Measurements from ENCODE around the gene COL23A1.
A peak's percentile ranks its signal among the peaks of the same experiment; 100 is the strongest.
"Not testable (repeated sequence)": the region's sequence is repeated elsewhere in the genome, so short reads cannot be mapped to it uniquely, and the experiment has no call there.

COL23A1 gene

GRCh38 chr5:178207183-178207916 lies 382.8 kb downstream of the COL23A1 start:
- peak; percentile 83 for DNase-seq (ENCODE audit: low read depth)

GRCh38 chr5:178206166-178207101 lies 383.8 kb downstream of the COL23A1 start:
- DNase-seq (ENCODE audit: low read depth): peak; percentile 56

GRCh38 chr5:178205749-178206047 lies 384.5 kb downstream of the COL23A1 start:
- DNase-seq (ENCODE audit: low read depth): no peak

GRCh38 chr5:178204935-178205748 lies 385.1 kb downstream of the COL23A1 start:
- peak; percentile 76 for DNase-seq (ENCODE audit: low read depth)

- DNase-seq (ENCODE audit: low read depth): peak; percentile 96
These were observed 385.8 kb downstream of the COL23A1 start, which contains the start of gene HNRNPAB for GRCh38 chr5:178204182-178204934. TSS of gene HNRNPAB (plus strand) at chr5:178204533. CDS start at chr5:178204838, 305 bp downstream.

- DNase-seq (ENCODE audit: low read depth): no peak
These were observed 386.5 kb downstream of the COL23A1 start for GRCh38 chr5:178203670-178204181.

GRCh38 chr5:178202541-178202940 lies 387.7 kb downstream of the COL23A1 start:
- no peak for DNase-seq (ENCODE audit: low read depth)

GRCh38 chr5:178201927-178202235 lies 388.3 kb downstream of the COL23A1 start:
- DNase-seq (ENCODE audit: low read depth): no peak

- peak; percentile 37 for DNase-seq (ENCODE audit: low read depth)
These were observed 388.8 kb downstream of the COL23A1 start for GRCh38 chr5:178201221-178201926.

GRCh38 chr5:178199581-178200434 lies 390.4 kb downstream of the COL23A1 start:
- DNase-seq (ENCODE audit: low read depth): no peak

- DNase-seq (ENCODE audit: low read depth): no peak
These were observed 391.5 kb downstream of the COL23A1 start for GRCh38 chr5:178198706-178199105.

- not testable (repeated sequence) for DNase-seq (ENCODE audit: low read depth)
These were observed 392.0 kb downstream of the COL23A1 start for GRCh38 chr5:178198151-178198550.

- no peak for DNase-seq (ENCODE audit: low read depth)
These were observed 393.2 kb downstream of the COL23A1 start for GRCh38 chr5:178196986-178197385.

GRCh38 chr5:178196281-178196812 lies 393.8 kb downstream of the COL23A1 start:
- DNase-seq (ENCODE audit: low read depth): no peak

- no peak for DNase-seq (ENCODE audit: low read depth)
These were observed 396.2 kb downstream of the COL23A1 start for GRCh38 chr5:178194026-178194425.

GRCh38 chr5:178193251-178193809 lies 396.9 kb downstream of the COL23A1 start:
- no peak for DNase-seq (ENCODE audit: low read depth)

- DNase-seq (ENCODE audit: low read depth): no peak
These were observed 397.4 kb downstream of the COL23A1 start for GRCh38 chr5:178192787-178193186.

GRCh38 chr5:178192244-178192643 lies 397.9 kb downstream of the COL23A1 start:
- peak; percentile 36 for DNase-seq (ENCODE audit: low read depth)

GRCh38 chr5:178191661-178192060 lies 398.5 kb downstream of the COL23A1 start:
- DNase-seq (ENCODE audit: low read depth): no peak

Data from iris pigment epithelial cell (primary cell).